K562 (cell line): ENCODE results near the gene SSU72. TPM values are rescaled to one million over a fixed set of nuclear protein-coding genes. Genes with fewer than 3 reads are reported as not detected.

ENCODE experiments used
- ATAC-seq: fragments of 200-7000 bp; cut with Tn5 transposase; 3 replicates; pipeline ENCODE4 v1.9.1; 2020; ENCODE audit warnings: moderate library complexity
- BruUV-seq: library from RNA; stranded (reverse); fragments of 400-500 nt; replicated peaks from 2 replicates; lab custom pipeline; 2021; lab: Mats Ljungman, UMichigan
- CTCF ChIA-PET: fragments of 300-600 bp; formaldehyde crosslinking; extraction: SDS; loops from one replicate; lab custom pipeline; 2021; ENCODE audit warnings: low intra/inter-chr PET ratio; lab: Yijun Ruan, JAX
- POLR2A ChIA-PET: fragments of 300-600, 350-650 bp; sonication (Branson Sonifier 250); formaldehyde crosslinking; extraction: SDS; loops from one replicate; lab custom pipeline; 2021; ENCODE audit warnings: antibody characterized with exemption, inconsistent platforms; lab: Yijun Ruan, JAX
- DNase-seq, 4 experiments: peaks; one replicate each; pipeline versions ENCODE4 v3.0.0 to v3.0.0-alpha.2; 2011 to 2018; ENCODE audit warnings: low spot score in 3 of 4, mixed read lengths in 3 of 4; ENCODE audit errors: extremely low read depth in 1 of 4
- FAIRE-seq: peaks from 2 replicates; lab custom pipeline; 2011; peaks lifted over from hg19 to GRCh38; lab: Jason Lieb, UNC
- H2AFZ ChIP-seq: 2 replicates; pipeline ENCODE4 v1.6.0; 2011; ENCODE audit warnings: low read depth, low read length, control low read depth, inconsistent platforms
- H3K27ac ChIP-seq: fragments of 200-600 bp; 3 replicates; pipeline ENCODE4 v1.8.0; 2011; ENCODE audit warnings: low read depth, mild to moderate bottlenecking, control low read depth, inconsistent platforms, low read length, moderate library complexity, mixed read lengths; ENCODE audit errors: extremely low read depth
- H3K27me3 ChIP-seq, 2 experiments: fragments of 300-600 bp in 1 of 2; 2 replicates in 1 of 2; 3 replicates in 1 of 2; pipeline versions ENCODE4 v1.6.0 to v1.8.0; 2011; ENCODE audit warnings: inconsistent platforms in 2 of 2, low read length in 2 of 2, mild to moderate bottlenecking in 1 of 2, mixed read lengths in 1 of 2, moderate library complexity in 1 of 2; ENCODE audit not compliant: control insufficient read depth in 2 of 2, insufficient read depth in 2 of 2
- H3K36me3 ChIP-seq: fragments of 300-600 bp; 3 replicates; pipeline ENCODE4 v1.8.0; 2011; ENCODE audit warnings: mild to moderate bottlenecking, low read length, inconsistent platforms; ENCODE audit not compliant: control insufficient read depth, insufficient read depth
- H3K4me1 ChIP-seq, 2 experiments: fragments of 200-600 bp in 1 of 2; replicated peaks in 1 of 2; 2 replicates in 1 of 2; 3 replicates in 1 of 2; pipeline versions ENCODE4 v1.5.1 to v1.8.0; 2011; ENCODE audit warnings: inconsistent platforms in 2 of 2, low read length in 2 of 2, mild to moderate bottlenecking in 1 of 2, mixed read lengths in 1 of 2, moderate library complexity in 1 of 2; ENCODE audit not compliant: control insufficient read depth in 2 of 2, insufficient read depth in 2 of 2
- H3K4me2 ChIP-seq: 2 replicates; pipeline ENCODE4 v1.6.1; 2011; ENCODE audit warnings: low read length, control low read depth, inconsistent platforms, mixed read lengths; ENCODE audit not compliant: insufficient read depth
- H3K4me3 ChIP-seq: fragments of 200-600 bp; sonication (generic), shearing (Covaris generic); 2 replicates; pipeline ENCODE4 v1.5.1; 2016; ENCODE audit warnings: control low read depth, inconsistent platforms
- H3K79me2 ChIP-seq: fragments of 200-600 bp; 3 replicates; pipeline ENCODE4 v1.8.0; 2011; ENCODE audit warnings: low read length, inconsistent platforms; ENCODE audit not compliant: control insufficient read depth, insufficient read depth
- H3K9ac ChIP-seq, 2 experiments: 2 replicates each; pipeline versions ENCODE4 v1.6.0 to v1.6.1; 2011; ENCODE audit warnings: low read depth in 2 of 2, low read length in 2 of 2, control low read depth in 1 of 2, inconsistent platforms in 1 of 2, mild to moderate bottlenecking in 1 of 2, mixed read lengths in 1 of 2; ENCODE audit not compliant: insufficient read depth in 1 of 2
- H3K9me1 ChIP-seq: one replicate; pipeline ENCODE4 v1.6.0; 2011; ENCODE audit warnings: inconsistent platforms, mild to moderate bottlenecking, low read length, moderate library complexity; ENCODE audit not compliant: control insufficient read depth, insufficient read depth
- H3K9me3 ChIP-seq: replicated peaks from 2 replicates; pipeline ENCODE4 v1.5.1; 2011; ENCODE audit warnings: low read depth, low read length, inconsistent platforms; ENCODE audit not compliant: control insufficient read depth, insufficient read depth
- H4K20me1 ChIP-seq: replicated peaks from 2 replicates; pipeline ENCODE4 v1.6.1; 2011; ENCODE audit warnings: low read length, inconsistent platforms, mixed read lengths; ENCODE audit not compliant: control insufficient read depth, insufficient read depth
- BRF1 ChIP-seq: IDR thresholded peaks from 3 replicates; pipeline ENCODE4 v1.6.1; 2011; ENCODE audit warnings: borderline replicate concordance, mild to moderate bottlenecking; ENCODE audit not compliant: insufficient read length; ENCODE audit errors: extremely low read depth
- CBFB ChIP-seq: sonication (generic); formaldehyde crosslinking; IDR thresholded peaks from 2 replicates; pipeline ENCODE4 v1.4.0; 2020; ENCODE audit warnings: mild to moderate bottlenecking, missing genetic modification reagents
- LEF1 ChIP-seq: fragments of 450-650 bp; IDR thresholded peaks from 2 replicates; pipeline ENCODE4 v1.6.1; 2016; ENCODE audit warnings: mild to moderate bottlenecking
- MED1 ChIP-seq: sonication (generic); formaldehyde crosslinking; IDR thresholded peaks from 2 replicates; pipeline ENCODE4 v1.8.1; 2023; ENCODE audit warnings: missing genetic modification reagents, borderline replicate concordance
- MTA1 ChIP-seq: fragments of 450-650 bp; IDR thresholded peaks from 2 replicates; pipeline ENCODE4 v1.6.1; 2017; ENCODE audit warnings: borderline replicate concordance
- NR2C1 ChIP-seq, 2 experiments: fragments of 450-650 bp; IDR thresholded peaks; 2 replicates each; pipeline ENCODE4 v1.6.1; 2017; ENCODE audit warnings: mild to moderate bottlenecking in 2 of 2, antibody characterized with exemption in 1 of 2, inconsistent platforms in 1 of 2, missing compliant biosample characterization in 1 of 2, missing genetic modification characterization in 1 of 2
- RBFOX2 ChIP-seq: fragments of 200-400 bp; formaldehyde crosslinking; IDR thresholded peaks from 2 replicates; pipeline ENCODE4 v1.6.1; 2017; ENCODE audit warnings: low read depth, mild to moderate bottlenecking, low read length, moderate library complexity
- WGBS: fragments of 100-300 bp; shearing (Covaris generic); methylation state at CpG from one replicate; pipeline ENCODE4 v1.1.6; 2016; ENCODE audit warnings: low coverage, mixed read lengths; ENCODE audit not compliant: insufficient coverage; ENCODE audit errors: missing lambda C conversion rate; 5-methylcytosine and 5-hydroxymethylcytosine counted together
- in situ Hi-C: fragments of 300-500 bp; cut with MboI; formaldehyde crosslinking; loops from 4 replicates; pipeline ENCODE4 v1.15.0; 2018; ENCODE audit warnings: inconsistent platforms, mixed read lengths
- intact Hi-C: fragments of 100-400 bp; cut with micrococcal nuclease; formaldehyde crosslinking; loops from 2 replicates; pipeline ENCODE4 v1.14.2; 2022
- polyA plus RNA-seq, 8 experiments: library from polyadenylated mRNA; depleted of rRNA in 4 of 8; stranded (reverse) in 5 of 8; unstranded in 3 of 8; fragments of >200 nt; fragmentation: Nextera tagmentation in 2 of 8; fragmentation: Illumina TruSeq in 1 of 8; extraction: Ambion mirVana in 2 of 8; extraction: Trizol in 1 of 8; gene quantifications; 2 replicates each; pipeline versions ENCODE4 v1.2.1 to v1.2.3, GENCODE V29; 2011 to 2014; ENCODE audit warnings: inconsistent platforms in 1 of 8, missing spikeins in 1 of 8
- total RNA-seq, 7 experiments: library from RNA; depleted of rRNA in 6 of 7; stranded (reverse); fragments of >200 nt in 6 of 7; fragmentation: Illumina TruSeq in 2 of 7; extraction: Trizol in 2 of 7; gene quantifications; 2 replicates each; pipeline versions ENCODE4 v1.2.1 to v1.2.3, GENCODE V29; 2011 to 2021; ENCODE audit warnings: low replicate concordance in 1 of 7
- TF ChIP-seq, protein P1 (sequence below), 2 experiments: IDR thresholded peaks in 1 of 2; conservative IDR thresholded peaks in 1 of 2; 2 replicates each; pipeline ENCODE4 v1.6.1; 2016; ENCODE audit warnings: low read depth in 2 of 2, mild to moderate bottlenecking in 1 of 2, missing compliant biosample characterization in 1 of 2, missing genetic modification characterization in 1 of 2, moderate library complexity in 1 of 2
- TF ChIP-seq, protein P2 (sequence below), 2 experiments: fragments of 450-650 bp; IDR thresholded peaks; 2 replicates each; pipeline ENCODE4 v1.6.1; 2018; ENCODE audit warnings: mild to moderate bottlenecking in 2 of 2, low read depth in 1 of 2; ENCODE audit not compliant: partially characterized antibody in 2 of 2

Gene SSU72
- total and polyA plus RNA-seq, 9 of the 15 experiments (the other 6 are each of a cell fraction or from before 2014, with no cell fraction given), result 70.8 to 201 (median 94.6) TPM

DNA sequence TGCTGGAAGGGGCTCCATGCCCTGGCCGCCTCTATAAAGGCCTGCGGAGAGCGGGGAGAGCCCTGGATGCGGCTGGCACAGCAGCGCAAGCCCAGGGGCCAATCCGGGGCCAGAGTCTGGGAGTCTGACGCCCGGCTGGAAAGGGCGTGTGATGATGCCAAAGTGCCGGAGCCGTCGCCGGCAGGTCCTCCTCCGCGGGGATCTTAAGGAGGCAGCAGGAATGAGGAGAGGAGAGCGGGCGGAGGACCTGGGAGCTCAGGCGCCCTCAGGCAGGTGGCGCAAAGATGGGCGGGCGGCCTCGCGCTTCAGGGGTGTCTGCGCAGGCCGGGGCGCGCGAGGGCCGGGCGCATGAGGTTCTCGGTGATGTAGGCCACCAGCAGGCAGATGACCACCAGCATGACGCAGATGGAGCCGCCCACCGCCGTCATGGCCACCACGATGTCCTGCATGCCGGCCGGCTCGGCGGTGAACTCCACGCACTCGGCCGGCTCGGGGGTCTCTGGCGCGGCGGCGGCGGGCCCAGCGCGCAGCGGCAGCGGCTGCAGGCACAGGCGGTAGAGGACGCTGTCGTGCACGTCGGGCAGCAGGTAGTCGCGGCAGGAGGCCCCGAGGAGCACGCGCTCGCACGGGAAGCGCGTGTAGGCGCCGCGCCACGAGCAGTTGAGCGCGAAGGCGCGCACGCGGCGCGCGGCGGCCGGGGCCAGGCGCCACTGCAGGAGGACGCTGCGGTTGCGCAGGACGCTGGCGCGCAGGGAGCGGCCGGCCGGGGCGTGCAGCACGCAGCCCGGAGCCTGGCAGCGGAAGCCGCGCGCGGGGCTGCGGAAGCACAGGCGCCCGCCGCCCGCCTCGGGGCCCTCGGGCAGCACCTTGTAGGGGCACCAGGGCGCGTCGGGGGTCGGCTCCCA is 24.6 kb upstream of the SSU72 start:
- H3K27ac ChIP-seq, result no peak overlapping the region
- peaks cover 20 to 79% of the 10 kb centered on the region in 2 experiments; a peak in 4 of 5 replicates for H3K4me1 ChIP-seq
- no TSS peak for BruUV-seq
- peak overlapping the region; percentile 23 for H3K4me3 ChIP-seq
- H3K79me2 ChIP-seq, result no peaks in the 10 kb centered on the region; the same call in 2 of the 3 replicates
- ChIA-PET CTCF (no interaction called here), POLR2A (interaction anchor here (0.6 to 0.7 kb wide), 2 partner anchors 16 to 70 kb away, joined by 3 to 4 read pairs; no protein-coding TSS in a partner anchor)
- intact Hi-C loops (no loop called here), in situ Hi-C loops (no loop called here)
- no peaks in the 10 kb centered on the region for H3K36me3 ChIP-seq
- H3K9ac ChIP-seq, result peak overlapping the region in 1 of 2 experiments; percentile 86; a peak in 2 of 4 replicates
- no peaks in the 10 kb centered on the region for H3K9me1 ChIP-seq
- peak overlapping the region; percentile 20; the same call in 1 of the 2 replicates for H3K4me2 ChIP-seq
- WGBS, result 29% methylated on average over 80 of the region's 111 CpGs
- no peaks in the 10 kb centered on the region for H3K9me3 ChIP-seq
- no peak for FAIRE-seq
- no peaks in the 10 kb centered on the region; the same call in 1 of the 2 replicates for H4K20me1 ChIP-seq
- ATAC-seq, result peak; percentile 44
- peak overlapping the region; percentile 78 for H2AFZ ChIP-seq
- peak; percentile 70 to 81 (median 78) for DNase-seq
- no peaks in the 10 kb centered on the region for H3K27me3 ChIP-seq
- no peak for TF ChIP-seq MED1 (CRISPR knock-in tag)
- peak; percentile 56 for TF ChIP-seq RBFOX2
- TF ChIP-seq MTA1, result no peak
- no peak for TF ChIP-seq LEF1
- TF ChIP-seq NR2C1 (IDR thresholded peaks at IDR 0.05), result no peak
- TF ChIP-seq NR2C1 (tag; IDR thresholded peaks at IDR 0.05), result no peak
- TF ChIP-seq, protein P1, sequence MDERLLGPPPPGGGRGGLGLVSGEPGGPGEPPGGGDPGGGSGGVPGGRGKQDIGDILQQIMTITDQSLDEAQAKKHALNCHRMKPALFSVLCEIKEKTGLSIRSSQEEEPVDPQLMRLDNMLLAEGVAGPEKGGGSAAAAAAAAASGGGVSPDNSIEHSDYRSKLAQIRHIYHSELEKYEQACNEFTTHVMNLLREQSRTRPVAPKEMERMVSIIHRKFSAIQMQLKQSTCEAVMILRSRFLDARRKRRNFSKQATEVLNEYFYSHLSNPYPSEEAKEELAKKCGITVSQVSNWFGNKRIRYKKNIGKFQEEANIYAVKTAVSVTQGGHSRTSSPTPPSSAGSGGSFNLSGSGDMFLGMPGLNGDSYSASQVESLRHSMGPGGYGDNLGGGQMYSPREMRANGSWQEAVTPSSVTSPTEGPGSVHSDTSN (CRISPR knock-in tag; IDR thresholded peaks at IDR 0.05; ENCODE audit: low read depth), result no peak
- TF ChIP-seq, protein P1 (tag; conservative IDR thresholded peaks at IDR 0.05; ENCODE audit: low read depth), result no peak
- no peak for TF ChIP-seq CBFB (CRISPR knock-in tag)
- no peak for TF ChIP-seq BRF1
- TF ChIP-seq, protein P2, sequence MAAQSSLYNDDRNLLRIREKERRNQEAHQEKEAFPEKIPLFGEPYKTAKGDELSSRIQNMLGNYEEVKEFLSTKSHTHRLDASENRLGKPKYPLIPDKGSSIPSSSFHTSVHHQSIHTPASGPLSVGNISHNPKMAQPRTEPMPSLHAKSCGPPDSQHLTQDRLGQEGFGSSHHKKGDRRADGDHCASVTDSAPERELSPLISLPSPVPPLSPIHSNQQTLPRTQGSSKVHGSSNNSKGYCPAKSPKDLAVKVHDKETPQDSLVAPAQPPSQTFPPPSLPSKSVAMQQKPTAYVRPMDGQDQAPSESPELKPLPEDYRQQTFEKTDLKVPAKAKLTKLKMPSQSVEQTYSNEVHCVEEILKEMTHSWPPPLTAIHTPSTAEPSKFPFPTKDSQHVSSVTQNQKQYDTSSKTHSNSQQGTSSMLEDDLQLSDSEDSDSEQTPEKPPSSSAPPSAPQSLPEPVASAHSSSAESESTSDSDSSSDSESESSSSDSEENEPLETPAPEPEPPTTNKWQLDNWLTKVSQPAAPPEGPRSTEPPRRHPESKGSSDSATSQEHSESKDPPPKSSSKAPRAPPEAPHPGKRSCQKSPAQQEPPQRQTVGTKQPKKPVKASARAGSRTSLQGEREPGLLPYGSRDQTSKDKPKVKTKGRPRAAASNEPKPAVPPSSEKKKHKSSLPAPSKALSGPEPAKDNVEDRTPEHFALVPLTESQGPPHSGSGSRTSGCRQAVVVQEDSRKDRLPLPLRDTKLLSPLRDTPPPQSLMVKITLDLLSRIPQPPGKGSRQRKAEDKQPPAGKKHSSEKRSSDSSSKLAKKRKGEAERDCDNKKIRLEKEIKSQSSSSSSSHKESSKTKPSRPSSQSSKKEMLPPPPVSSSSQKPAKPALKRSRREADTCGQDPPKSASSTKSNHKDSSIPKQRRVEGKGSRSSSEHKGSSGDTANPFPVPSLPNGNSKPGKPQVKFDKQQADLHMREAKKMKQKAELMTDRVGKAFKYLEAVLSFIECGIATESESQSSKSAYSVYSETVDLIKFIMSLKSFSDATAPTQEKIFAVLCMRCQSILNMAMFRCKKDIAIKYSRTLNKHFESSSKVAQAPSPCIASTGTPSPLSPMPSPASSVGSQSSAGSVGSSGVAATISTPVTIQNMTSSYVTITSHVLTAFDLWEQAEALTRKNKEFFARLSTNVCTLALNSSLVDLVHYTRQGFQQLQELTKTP (IDR thresholded peaks at IDR 0.05; ENCODE audit: low read depth in 1 of 2, partially characterized antibody in 2 of 2), result no peak
